Epithelial cell of esophagus (primary cell): ENCODE results near the gene SRGAP3.

Source experiments
- DNase-seq: peaks from one replicate; pipeline ENCODE4 v3.0.0; 2010; ENCODE audit warnings: low read depth
- H3K4me3 ChIP-seq: 2 replicates; pipeline ENCODE4 v1.5.1; 2011; ENCODE audit warnings: mild to moderate bottlenecking, low read length, control low read depth
- TF ChIP-seq, protein P1 (sequence below): IDR thresholded peaks from 2 replicates; pipeline ENCODE4 v1.5.1; 2011; ENCODE audit warnings: low read depth, mild to moderate bottlenecking, low read length, control low read depth, inconsistent platforms; ENCODE audit not compliant: insufficient read depth; ENCODE audit errors: missing control alignments

SRGAP3 gene

DNA sequence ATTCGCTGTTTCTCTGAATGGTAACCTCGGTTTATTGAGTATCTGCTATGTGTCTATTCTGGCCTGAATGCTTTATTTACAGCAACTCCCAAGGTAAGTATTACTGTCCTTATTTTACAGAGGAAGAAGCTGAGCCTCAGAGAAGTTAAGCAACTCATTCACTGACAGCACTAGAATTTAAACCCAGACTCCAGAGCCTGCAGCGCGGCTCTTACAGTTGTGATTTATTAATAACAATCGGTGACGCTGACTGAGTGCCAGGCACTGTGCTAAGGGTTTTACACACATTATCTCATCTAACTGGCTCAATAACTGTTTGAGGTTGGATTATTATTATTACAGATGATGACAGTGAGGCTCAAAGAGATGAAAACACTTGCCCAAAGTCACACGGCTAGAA is 19.6 kb downstream of the SRGAP3 start:
- no peak for DNase-seq
- H3K4me3 ChIP-seq, result no peak overlapping the region
- TF ChIP-seq, protein P1, sequence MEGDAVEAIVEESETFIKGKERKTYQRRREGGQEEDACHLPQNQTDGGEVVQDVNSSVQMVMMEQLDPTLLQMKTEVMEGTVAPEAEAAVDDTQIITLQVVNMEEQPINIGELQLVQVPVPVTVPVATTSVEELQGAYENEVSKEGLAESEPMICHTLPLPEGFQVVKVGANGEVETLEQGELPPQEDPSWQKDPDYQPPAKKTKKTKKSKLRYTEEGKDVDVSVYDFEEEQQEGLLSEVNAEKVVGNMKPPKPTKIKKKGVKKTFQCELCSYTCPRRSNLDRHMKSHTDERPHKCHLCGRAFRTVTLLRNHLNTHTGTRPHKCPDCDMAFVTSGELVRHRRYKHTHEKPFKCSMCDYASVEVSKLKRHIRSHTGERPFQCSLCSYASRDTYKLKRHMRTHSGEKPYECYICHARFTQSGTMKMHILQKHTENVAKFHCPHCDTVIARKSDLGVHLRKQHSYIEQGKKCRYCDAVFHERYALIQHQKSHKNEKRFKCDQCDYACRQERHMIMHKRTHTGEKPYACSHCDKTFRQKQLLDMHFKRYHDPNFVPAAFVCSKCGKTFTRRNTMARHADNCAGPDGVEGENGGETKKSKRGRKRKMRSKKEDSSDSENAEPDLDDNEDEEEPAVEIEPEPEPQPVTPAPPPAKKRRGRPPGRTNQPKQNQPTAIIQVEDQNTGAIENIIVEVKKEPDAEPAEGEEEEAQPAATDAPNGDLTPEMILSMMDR, result no peak

DNA sequence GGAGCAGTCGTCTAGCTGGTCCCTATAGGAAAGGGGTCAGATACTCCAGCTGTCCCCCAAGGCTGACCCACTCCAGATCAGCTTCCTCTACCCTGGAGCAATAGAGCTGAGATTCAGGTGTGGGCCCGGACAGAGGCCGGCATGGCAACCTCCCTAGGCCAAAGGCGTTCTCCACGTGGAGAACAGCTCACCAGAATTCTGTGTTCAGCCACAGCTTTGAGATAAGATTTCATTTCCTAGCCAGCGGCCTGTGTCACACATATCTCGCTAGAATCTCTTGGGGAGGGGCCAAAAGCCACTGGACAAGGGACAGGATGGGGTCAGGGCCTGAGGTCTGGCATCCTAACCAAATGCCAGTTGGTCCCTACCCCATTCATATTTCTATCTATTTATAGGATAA is 20.1 kb downstream of the SRGAP3 start:
- no peak for DNase-seq
- no peak overlapping the region for H3K4me3 ChIP-seq
- TF ChIP-seq, protein P1, result no peak

DNA sequence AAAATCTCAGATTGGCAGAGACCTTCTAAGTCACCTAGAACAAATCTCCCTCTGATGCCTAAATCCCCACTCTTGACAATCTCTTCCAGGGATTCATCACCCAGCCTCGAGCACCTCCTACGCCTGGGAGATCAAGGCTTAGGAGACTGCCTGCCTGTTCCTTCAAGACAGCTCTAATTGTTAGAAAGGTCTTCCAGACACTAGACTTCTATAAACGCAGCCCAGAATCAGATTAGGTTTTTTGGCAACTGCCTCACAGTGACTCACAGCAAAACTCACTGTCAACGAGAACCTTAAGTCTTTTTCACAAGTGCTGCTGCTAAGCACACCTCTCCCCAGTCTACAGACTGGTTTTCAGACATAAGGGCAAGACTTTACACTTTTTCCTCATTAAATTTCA is 23.1 kb downstream of the SRGAP3 start:
- DNase-seq, result peak; percentile 59
- no peak overlapping the region for H3K4me3 ChIP-seq
- TF ChIP-seq, protein P1, result no peak

DNA sequence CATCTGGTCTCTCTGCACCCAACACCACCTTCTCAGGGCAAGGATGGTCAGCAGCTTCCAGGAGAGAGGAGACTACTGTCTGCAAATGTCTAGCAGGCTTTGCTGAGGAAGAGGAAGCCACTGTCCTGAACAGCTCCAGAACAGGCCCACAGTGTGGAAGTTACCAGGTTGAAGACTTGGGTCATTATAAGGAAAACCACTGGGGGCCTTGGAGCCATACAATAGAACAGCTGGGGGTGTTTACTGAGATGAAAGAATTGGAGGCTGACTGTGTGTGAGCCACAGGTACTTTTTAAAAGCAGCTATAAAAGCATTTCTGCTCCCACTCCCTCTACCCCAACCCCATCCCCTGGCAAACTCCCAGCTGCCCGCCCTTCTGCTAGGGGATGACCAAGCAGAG is 24.2 kb downstream of the SRGAP3 start:
- TF ChIP-seq, protein P1, result no peak
- no peak overlapping the region for H3K4me3 ChIP-seq
- DNase-seq, result no peak

DNA sequence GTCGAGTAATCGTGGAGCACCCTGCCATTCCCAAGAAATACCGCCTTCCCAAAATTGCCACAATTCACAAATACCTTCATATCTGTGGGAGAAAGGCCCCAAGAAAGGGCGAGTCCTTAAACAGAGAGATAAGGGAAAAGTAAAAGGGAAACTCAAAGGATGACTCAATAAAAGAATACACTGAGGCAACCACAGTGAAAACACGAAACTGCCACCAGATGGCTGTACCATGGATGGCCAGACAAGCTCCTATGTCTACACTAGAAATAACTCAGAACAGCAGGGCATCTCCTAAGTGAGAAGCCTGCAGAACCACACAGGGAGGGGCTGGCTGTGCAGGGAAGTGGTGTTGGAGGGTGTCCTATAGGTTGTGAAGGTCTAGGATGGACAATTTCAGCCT is 25.0 kb downstream of the SRGAP3 start:
- TF ChIP-seq, protein P1, result no peak
- peak; percentile 33 for DNase-seq
- H3K4me3 ChIP-seq, result no peak overlapping the region

DNA sequence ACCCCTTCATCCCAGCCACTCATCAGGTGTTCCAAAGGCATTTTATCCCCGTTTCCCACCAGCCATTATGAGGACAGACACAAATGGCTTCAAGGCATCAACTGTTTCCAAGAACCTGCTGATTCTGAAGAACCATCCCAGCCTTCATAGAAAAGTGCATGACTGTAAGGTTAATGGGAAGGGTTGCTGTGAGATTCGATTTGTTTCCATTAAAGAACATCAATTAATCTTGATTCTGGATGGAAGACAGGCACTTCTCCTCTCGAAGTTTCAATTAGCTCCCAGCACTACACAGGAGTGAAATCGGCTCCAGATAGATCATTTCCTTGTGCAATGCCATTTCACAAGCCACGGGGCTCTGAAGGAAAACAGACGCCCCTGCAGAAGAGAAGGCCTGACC is 25.8 kb downstream of the SRGAP3 start:
- no peak for DNase-seq
- TF ChIP-seq, protein P1, result no peak
- no peak overlapping the region for H3K4me3 ChIP-seq

DNA sequence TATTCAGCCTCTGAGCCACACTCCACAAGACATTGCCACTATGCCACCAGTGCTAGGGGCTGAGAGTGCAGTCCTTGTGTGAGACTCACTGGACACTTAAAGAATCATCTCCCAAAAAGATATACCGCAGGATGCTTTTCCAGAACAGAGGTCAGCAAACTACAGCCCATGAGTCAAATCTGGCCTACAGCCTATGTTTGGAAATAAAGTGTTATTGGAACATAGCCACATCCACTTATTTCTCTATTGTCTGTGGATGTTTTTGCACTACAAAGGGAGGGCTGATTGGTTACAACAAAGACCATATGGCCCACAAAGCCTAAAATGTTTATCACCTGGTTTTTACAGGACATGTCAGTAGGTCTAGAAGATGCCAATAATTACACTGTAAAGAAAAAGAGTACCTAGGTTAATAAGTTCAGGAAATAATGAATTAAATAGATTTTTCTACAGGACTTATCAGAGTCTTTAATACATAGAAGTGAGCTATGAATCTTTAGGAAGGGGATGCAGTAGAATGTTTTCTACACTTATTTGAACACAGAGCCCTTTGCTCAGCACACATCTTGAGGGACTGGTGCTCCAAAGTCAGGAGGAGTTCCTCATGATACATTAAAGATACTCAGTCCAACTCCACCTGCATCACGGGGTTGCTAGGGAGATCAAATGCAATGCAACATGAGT is 26.3 kb downstream of the SRGAP3 start:
- no peak for DNase-seq
- TF ChIP-seq, protein P1, result no peak
- H3K4me3 ChIP-seq, result no peak overlapping the region
